Upper lobe of left lung (tissue), 4 donors: ENCODE data around the gene KCNQ2.

Source experiments
- CTCF ChIP-seq, 6 experiments: fragments of 450-650 bp in 4 of 6; fragments of 200-600 bp in 2 of 6; sonication (generic) in 2 of 6; IDR thresholded peaks; one replicate each; pipeline ENCODE4 v1.5.1; 2016 to 2019; ENCODE audit warnings: antibody characterized with exemption in 6 of 6
- EP300 ChIP-seq, 4 donors: sonication (generic); formaldehyde crosslinking; IDR thresholded peaks; one replicate each; pipeline ENCODE4 v1.5.1; 2017; ENCODE audit warnings: antibody characterized with exemption in 4 of 4, control low read depth in 2 of 4
- POLR2A ChIP-seq, 4 donors: fragments of 450-650 bp; IDR thresholded peaks; one replicate each; pipeline ENCODE4 v1.5.1; 2016 to 2017; ENCODE audit warnings: antibody characterized with exemption in 4 of 4, mild to moderate bottlenecking in 2 of 4
- POLR2AphosphoS5 ChIP-seq, 2 donors: sonication (generic); formaldehyde crosslinking; IDR thresholded peaks; one replicate each; pipeline ENCODE4 v1.5.1; 2017; ENCODE audit warnings: antibody characterized with exemption in 2 of 2

GRCh38 chr20:63375438-63375837 lies 97.0 kb downstream of the KCNQ2 start:
- TF ChIP-seq EP300 (IDR thresholded peaks at IDR 0.05) (no peak), POLR2A (IDR thresholded peaks at IDR 0.05) (no peak), CTCF (IDR thresholded peaks at IDR 0.05) (no peak), POLR2AphosphoS5 (IDR thresholded peaks at IDR 0.05) (no peak)
